ENCODE data around the gene ING2. TPM values are rescaled to one million over a fixed set of nuclear protein-coding genes. Genes with fewer than 3 reads are reported as not detected.
A peak's percentile ranks its signal among the peaks of the same experiment; 100 is the strongest.
"Not testable (repeated sequence)": the region's sequence is repeated elsewhere in the genome, so short reads cannot be mapped to it uniquely, and the experiment has no call there.

Gene ING2
- total RNA-seq, 2 donors from 2014 or later = 10.6 to 16.3 TPM

DNA sequence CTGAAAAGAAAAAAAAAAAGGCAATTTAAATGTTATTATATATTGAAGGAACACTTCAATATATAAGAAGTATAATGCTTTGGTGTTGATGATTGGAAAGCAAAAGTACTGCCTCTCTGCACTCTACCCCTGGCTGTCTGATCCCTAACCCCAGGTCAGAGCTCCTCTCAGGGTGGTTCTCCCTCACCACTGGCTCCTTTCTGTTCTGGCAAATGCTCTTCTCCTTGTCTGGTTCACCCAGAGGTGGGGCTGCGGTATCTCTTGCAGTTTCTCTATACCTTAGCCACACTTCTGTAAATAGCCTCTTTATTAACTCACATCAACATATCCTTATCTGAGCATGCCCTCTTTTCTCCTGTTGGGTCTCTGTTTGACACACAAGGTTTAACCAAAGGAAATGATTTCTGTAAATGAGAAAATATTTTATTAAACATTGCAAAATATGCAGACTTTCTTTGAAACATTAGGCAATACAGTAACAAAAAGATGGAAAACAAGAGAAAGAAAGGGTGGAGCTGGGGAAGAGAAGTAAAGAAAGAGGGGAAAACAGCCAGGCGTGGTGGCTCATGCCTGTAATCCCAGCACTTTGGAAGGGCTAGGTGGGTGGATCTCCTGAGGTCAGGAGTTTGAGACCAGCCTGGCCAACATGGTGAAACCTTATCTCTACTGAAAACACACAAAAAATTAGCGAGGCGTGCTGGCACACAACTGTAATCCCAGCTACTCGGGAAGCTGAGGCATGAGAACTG is 45.7 kb downstream of the ING2 start:
- no peak overlapping the region for H3K4me3 Mint-ChIP-seq
- no peaks in the 10 kb centered on the region for H3K36me3 Mint-ChIP-seq (ENCODE audit: low read depth)

DNA sequence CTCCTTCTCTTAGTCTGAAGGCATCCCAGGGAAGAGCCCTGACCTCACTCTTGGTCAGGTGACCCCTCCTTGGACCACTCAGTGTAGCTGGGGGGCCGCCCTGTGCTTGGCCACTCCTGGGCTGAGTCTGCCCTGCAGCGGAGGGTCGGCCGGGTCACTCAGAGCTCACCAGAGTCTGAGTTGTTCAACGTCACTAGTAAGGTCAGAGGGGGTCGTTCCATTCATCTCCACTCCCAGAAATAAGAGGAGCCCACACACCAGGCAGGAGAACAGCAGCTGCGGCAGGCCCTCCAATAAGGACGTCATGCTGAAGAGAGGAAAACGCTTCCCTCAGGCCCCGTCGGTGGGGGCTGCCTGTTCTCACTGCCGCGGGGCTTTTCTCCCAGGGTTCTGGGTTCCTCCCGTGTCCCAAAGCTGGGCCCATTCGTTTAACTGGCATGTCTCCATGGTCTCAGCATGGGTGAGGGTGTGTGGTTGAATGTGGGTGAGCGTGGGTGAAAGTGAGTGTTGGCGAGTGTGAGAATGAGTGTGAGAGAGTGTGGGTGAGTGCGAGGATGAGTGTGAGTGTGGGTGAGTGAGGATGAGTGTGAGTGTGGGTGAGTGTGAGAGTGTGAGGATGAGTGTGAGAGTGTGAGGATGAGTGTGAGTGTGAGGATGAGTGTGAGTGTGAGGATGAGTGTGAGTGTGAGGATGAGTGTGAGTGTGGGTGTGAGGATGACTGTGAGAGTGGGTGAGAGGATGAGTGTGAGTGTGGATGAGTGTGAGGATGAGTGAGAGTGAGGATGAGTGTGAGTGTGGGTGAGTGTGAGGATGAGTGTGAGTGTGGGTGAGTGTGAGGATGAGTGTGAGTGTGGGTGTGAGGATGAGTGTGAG is 47.7 kb downstream of the ING2 start:
- no peaks in the 10 kb centered on the region for H3K9me3 Mint-ChIP-seq
- no peaks in the 10 kb centered on the region for H3K4me1 Mint-ChIP-seq
- H3K27ac Mint-ChIP-seq = peak overlapping the region; percentile 43
- no peak overlapping the region for H3K4me3 Mint-ChIP-seq
- peaks cover 18% of the 10 kb centered on the region for H3K27me3 Mint-ChIP-seq
- ATAC-seq (replicated peaks) = no peak
- H3K36me3 Mint-ChIP-seq (ENCODE audit: low read depth) = no peaks in the 10 kb centered on the region

More for the DNA sequence above, 45.7 kb downstream of the ING2 start:
- Mint-ChIP-seq H3K9me3 (no peaks in the 10 kb centered on the region), H3K27ac (no peak overlapping the region), H3K27me3 (peaks cover 18% of the 10 kb centered on the region), H3K4me1 (no peaks in the 10 kb centered on the region)
- ATAC-seq (replicated peaks) = no peak

- ATAC-seq (replicated peaks); H3K27ac Mint-ChIP-seq: not testable (repeated sequence)
Observed at GRCh38 chr4:183553147-183553478, 48.3 kb downstream of the ING2 start.

GRCh38 chr4:183553601-183554345 is 48.9 kb downstream of the ING2 start:
- no peaks in the 10 kb centered on the region for H3K9me3 Mint-ChIP-seq
- no peaks in the 10 kb centered on the region for H3K4me1 Mint-ChIP-seq
- H3K27me3 Mint-ChIP-seq = peaks cover 7% of the 10 kb centered on the region
- H3K4me3 Mint-ChIP-seq = no peak overlapping the region
- H3K36me3 Mint-ChIP-seq (ENCODE audit: low read depth) = no peaks in the 10 kb centered on the region
- ATAC-seq (replicated peaks) = no peak
- no peak overlapping the region for H3K27ac Mint-ChIP-seq

More at GRCh38 chr4:183553147-183553478, 48.3 kb downstream of the ING2 start:
- H3K9me3 Mint-ChIP-seq; H3K4me1 Mint-ChIP-seq; H3K36me3 Mint-ChIP-seq (ENCODE audit: low read depth); H3K4me3 Mint-ChIP-seq: not testable (repeated sequence)
- H3K27me3 Mint-ChIP-seq = peaks cover 14% of the 10 kb centered on the region

DNA sequence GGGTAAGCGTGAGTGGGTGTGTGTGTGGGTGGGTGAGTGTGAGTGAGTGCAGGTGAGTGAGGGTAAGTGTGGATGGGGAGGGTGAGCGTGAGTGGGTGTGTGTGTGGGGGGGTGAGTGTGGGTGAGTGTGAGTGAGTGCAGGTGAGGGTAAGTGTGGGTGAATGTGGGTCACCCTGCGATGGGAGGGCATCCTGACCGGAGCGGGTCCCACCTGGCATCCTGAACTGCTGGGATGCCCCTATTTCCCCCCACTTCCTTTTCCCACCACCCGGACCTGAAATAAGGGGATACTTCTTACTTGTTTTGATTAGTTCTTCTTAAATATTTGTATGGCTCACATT is 49.5 kb downstream of the ING2 start:
- no peaks in the 10 kb centered on the region for H3K36me3 Mint-ChIP-seq (ENCODE audit: low read depth)
- H3K27ac Mint-ChIP-seq = peak overlapping the region; percentile 35
- no peak for ATAC-seq (replicated peaks)
- H3K9me3 Mint-ChIP-seq = no peaks in the 10 kb centered on the region
- no peak overlapping the region for H3K4me3 Mint-ChIP-seq
- H3K4me1 Mint-ChIP-seq = no peaks in the 10 kb centered on the region
- H3K27me3 Mint-ChIP-seq = peaks cover 9% of the 10 kb centered on the region

DNA sequence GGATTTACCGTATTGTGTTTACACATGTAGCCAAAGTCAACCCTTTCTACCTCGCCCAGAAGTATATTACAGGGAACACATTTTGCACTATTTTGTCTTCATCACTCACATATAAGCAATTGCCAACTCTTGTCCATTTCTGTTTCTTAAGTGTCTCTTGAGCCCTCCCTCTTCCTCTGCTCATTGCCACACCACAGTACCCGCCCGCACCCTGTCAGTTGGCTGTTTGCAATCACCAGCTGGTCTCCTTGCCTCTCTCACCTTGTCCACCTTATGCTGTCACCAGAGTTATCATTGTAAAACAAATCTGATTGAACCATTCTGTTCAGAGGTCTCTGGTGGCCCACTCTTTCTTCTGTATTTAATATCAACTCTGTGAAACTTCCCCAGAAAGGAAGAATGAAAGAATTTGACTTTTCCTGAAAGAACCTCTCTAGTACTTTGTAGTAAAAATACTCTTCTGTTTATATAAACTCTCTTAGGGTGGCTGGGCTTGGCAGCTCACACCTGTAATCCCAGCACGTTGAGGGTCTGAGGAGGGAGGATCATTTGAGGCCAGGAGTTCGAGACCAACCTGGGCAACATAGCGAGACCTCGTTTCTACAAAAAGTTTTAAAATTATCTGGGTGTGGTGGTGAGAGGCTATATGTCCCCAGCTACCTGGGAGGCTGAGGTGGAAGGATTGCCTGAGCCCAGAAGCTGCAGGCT is 50.2 kb downstream of the ING2 start:
- Mint-ChIP-seq H3K36me3 (ENCODE audit: low read depth) (no peaks in the 10 kb centered on the region), H3K27me3 (peaks cover 9% of the 10 kb centered on the region), H3K9me3 (no peaks in the 10 kb centered on the region), H3K27ac (no peak overlapping the region), H3K4me1 (no peaks in the 10 kb centered on the region), H3K4me3 (no peak overlapping the region)
- no peak for ATAC-seq (replicated peaks)

DNA sequence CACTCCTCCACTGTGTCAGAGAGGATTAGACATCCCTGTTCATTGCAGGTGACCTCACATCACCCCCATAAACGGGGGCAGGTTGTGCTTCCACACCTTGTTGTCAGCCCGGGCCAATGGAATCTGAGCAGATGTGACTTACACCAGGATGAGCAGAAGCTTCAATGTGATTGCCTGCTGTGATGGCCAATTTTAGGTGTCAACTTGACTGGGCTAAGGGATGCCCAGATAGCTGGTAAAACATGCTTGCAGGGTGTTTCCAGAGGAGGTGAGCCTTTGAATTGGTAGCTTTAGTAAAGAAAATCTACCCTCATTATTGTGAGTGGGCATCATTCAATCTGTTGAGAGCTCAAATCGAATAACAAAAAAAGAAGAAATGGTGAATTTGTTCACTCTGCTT is 52.1 kb downstream of the ING2 start:
- Mint-ChIP-seq H3K36me3 (ENCODE audit: low read depth) (no peaks in the 10 kb centered on the region), H3K4me3 (no peak overlapping the region)

DNA sequence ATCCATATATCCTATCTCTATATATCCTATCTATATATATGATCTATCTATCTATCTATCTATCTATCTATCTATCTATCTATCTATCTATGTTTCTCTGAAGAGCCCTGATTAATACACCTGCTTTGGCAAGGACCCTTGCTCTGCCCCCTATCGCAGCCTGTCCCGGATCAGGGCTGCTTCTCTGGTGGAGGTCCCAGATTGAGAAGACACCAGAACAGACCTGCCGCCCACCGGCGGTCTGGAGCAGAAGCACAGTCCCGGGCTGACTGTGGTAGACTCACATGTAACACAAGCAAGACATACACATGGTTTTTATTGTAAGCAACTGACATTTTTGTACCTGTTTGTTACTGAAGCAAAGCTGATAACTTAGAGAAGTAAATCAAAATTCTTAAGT is 52.8 kb downstream of the ING2 start:
- peaks cover 9% of the 10 kb centered on the region for H3K27me3 Mint-ChIP-seq
- no peak for ATAC-seq (replicated peaks)
- H3K36me3 Mint-ChIP-seq (ENCODE audit: low read depth) = no peaks in the 10 kb centered on the region
- no peaks in the 10 kb centered on the region for H3K9me3 Mint-ChIP-seq
- H3K4me3 Mint-ChIP-seq = no peak overlapping the region
- no peaks in the 10 kb centered on the region for H3K4me1 Mint-ChIP-seq
- H3K27ac Mint-ChIP-seq = no peak overlapping the region

More for the DNA sequence above, 52.1 kb downstream of the ING2 start:
- no peaks in the 10 kb centered on the region for H3K4me1 Mint-ChIP-seq
- peaks cover 9% of the 10 kb centered on the region for H3K27me3 Mint-ChIP-seq
- no peaks in the 10 kb centered on the region for H3K9me3 Mint-ChIP-seq
- ATAC-seq (replicated peaks) = no peak
- H3K27ac Mint-ChIP-seq = no peak overlapping the region

DNA sequence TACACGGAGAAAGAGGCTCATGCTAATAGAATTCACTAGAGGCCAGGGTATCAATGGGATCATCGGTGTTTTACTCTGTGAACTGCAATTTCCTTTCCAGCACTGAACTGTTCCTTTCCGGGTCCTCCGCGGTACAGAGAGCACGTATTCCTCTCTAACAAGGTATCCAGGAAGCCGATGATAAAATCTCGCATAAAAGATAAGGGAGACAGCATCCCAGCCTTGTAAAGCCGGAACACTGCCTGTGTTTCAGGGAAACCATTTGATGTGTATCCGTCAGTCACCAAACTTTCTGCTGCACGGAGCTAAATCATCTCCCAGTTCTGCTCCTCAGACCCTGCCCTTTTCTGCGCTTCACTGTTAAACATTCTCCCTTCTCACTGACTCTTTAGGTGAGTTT is 54.0 kb downstream of the ING2 start:
- Mint-ChIP-seq H3K27ac (no peak overlapping the region), H3K27me3 (peaks cover 9% of the 10 kb centered on the region), H3K4me3 (no peak overlapping the region), H3K9me3 (no peaks in the 10 kb centered on the region), H3K4me1 (peaks cover 2% of the 10 kb centered on the region), H3K36me3 (ENCODE audit: low read depth) (no peaks in the 10 kb centered on the region)
- no peak for ATAC-seq (replicated peaks)

- H3K27me3 Mint-ChIP-seq = peaks cover 14% of the 10 kb centered on the region
- H3K4me3 Mint-ChIP-seq = no peak overlapping the region
- ATAC-seq (replicated peaks) = no peak
- no peaks in the 10 kb centered on the region for H3K9me3 Mint-ChIP-seq
- no peaks in the 10 kb centered on the region for H3K36me3 Mint-ChIP-seq (ENCODE audit: low read depth)
- H3K27ac Mint-ChIP-seq = no peak overlapping the region
- H3K4me1 Mint-ChIP-seq = peaks cover 10% of the 10 kb centered on the region
Observed at GRCh38 chr4:183561905-183562304, 57.0 kb downstream of the ING2 start.

Other genes starting within 250 kb of the ING2 start
- not detected for gene CLDN22, start 184.8 kb upstream of the ING2 start, total RNA-seq
- not detected for gene CLDN24, start 182.6 kb upstream of the ING2 start, total RNA-seq
- gene CDKN2AIP, start 60.4 kb upstream of the ING2 start, total RNA-seq = 10 to 100 TPM; 16.3 to 32.2 TPM
- gene RWDD4, start 154.1 kb downstream of the ING2 start, total RNA-seq = 10 to 100 TPM in 1 of 2 donors, 1 to 10 TPM in 1; 8.8 to 16.7 TPM
- 10 to 100 TPM; 22.0 to 25.6 TPM for gene TRAPPC11, start 154.2 kb downstream of the ING2 start, total RNA-seq

Data from activated T-helper 17 cell treated with anti-CD3 and anti-CD28 coated beads, Interleukin-2, amount 50 U/mL, for 72 hours (primary cell).